ENCODE results near the gene CCPG1. TPM values are rescaled to one million over a fixed set of nuclear protein-coding genes. Genes with fewer than 3 reads are reported as not detected.
"Not testable (repeated sequence)": the region's sequence is repeated elsewhere in the genome, so short reads cannot be mapped to it uniquely, and the experiment has no call there.

The CCPG1 gene
- total RNA-seq, 1 experiment from 2014 or later = 27.5 TPM

DNA sequence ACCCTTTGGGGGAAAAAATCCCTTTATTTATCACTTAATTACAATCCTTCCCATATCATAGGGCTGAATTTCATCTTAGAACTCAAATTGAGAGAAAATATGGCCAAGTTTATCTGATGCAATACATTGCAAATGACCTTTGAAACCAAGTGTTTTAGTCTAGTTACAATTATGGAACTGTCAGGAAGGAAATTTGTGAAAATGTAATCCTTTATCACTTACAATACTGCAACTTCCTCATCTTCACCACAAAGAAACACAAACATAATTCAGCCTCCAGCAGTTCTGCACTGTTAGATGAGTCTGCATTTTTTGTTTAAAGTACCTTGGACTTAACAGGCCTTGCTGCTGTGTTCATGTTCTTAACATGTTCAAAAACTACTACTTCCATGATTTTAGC, 4.6 kb downstream of the CCPG1 start:
- peak overlapping the region; percentile 87 for H3K27ac ChIP-seq (ENCODE audit: low read depth, low read length, poor library complexity, severe bottlenecking)
- peak; percentile 49 for DNase-seq (ENCODE audit: low spot score)
- H3K36me3 ChIP-seq (ENCODE audit: insufficient read depth, low read length, poor library complexity, severe bottlenecking) = no peaks in the 10 kb centered on the region
- ChIA-PET POLR2A (ENCODE audit: low non-redundant PET) (no interaction called here), CTCF (no interaction called here)
- no TSS peak for BruUV-seq (replicated peaks)
- H3K4me3 ChIP-seq (ENCODE audit: low read depth, low read length, poor library complexity, severe bottlenecking) = no peak overlapping the region
- H3K9me3 ChIP-seq (ENCODE audit: low read depth, low read length, poor library complexity, severe bottlenecking) = no peaks in the 10 kb centered on the region
- TF ChIP-seq CTCF (conservative IDR thresholded peaks at IDR 0.05; ENCODE audit: low read depth, low read length) (no peak), EZH2 (IDR thresholded peaks at IDR 0.05; ENCODE audit: borderline replicate concordance, low read depth, low read length, poor library complexity, severe bottlenecking) (no peak)
- H3K27me3 ChIP-seq (replicated peaks; ENCODE audit: insufficient read depth, low read depth, low read length, poor library complexity) = no peaks in the 10 kb centered on the region
- intact Hi-C loops (cut with micrococcal nuclease; ENCODE audit: unreplicated experiment) = no loop called here
- peaks cover 34% of the 10 kb centered on the region for H3K4me1 ChIP-seq (ENCODE audit: insufficient read depth, low read length, poor library complexity, severe bottlenecking)

- BruUV-seq (replicated peaks) = no TSS peak
- Histone ChIP-seq H3K36me3 (ENCODE audit: insufficient read depth, low read length, poor library complexity, severe bottlenecking) (no peaks in the 10 kb centered on the region), H3K4me3 (ENCODE audit: low read depth, low read length, poor library complexity, severe bottlenecking) (no peak overlapping the region), H3K27ac (ENCODE audit: low read depth, low read length, poor library complexity, severe bottlenecking) (peak overlapping the region; percentile 87), H3K4me1 (ENCODE audit: insufficient read depth, low read length, poor library complexity, severe bottlenecking) (peaks cover 34% of the 10 kb centered on the region), H3K9me3 (ENCODE audit: low read depth, low read length, poor library complexity, severe bottlenecking) (no peaks in the 10 kb centered on the region), H3K27me3 (replicated peaks; ENCODE audit: insufficient read depth, low read depth, low read length, poor library complexity) (no peaks in the 10 kb centered on the region)
- ChIA-PET CTCF (interaction anchor here (0.7 kb wide), 1 partner anchor 9 kb away, joined by 3 read pairs; no protein-coding TSS in a partner anchor), POLR2A (ENCODE audit: low non-redundant PET) (no interaction called here)
- no peak for TF ChIP-seq CTCF (conservative IDR thresholded peaks at IDR 0.05; ENCODE audit: low read depth, low read length)
- TF ChIP-seq EZH2 (IDR thresholded peaks at IDR 0.05; ENCODE audit: borderline replicate concordance, low read depth, low read length, poor library complexity, severe bottlenecking) = no peak
- DNase-seq (ENCODE audit: low spot score) = no peak
- intact Hi-C loops (cut with micrococcal nuclease; ENCODE audit: unreplicated experiment) = no loop called here
These were observed 5.5 kb downstream of the CCPG1 start for GRCh38 chr15:55402707-55403106.

DNA sequence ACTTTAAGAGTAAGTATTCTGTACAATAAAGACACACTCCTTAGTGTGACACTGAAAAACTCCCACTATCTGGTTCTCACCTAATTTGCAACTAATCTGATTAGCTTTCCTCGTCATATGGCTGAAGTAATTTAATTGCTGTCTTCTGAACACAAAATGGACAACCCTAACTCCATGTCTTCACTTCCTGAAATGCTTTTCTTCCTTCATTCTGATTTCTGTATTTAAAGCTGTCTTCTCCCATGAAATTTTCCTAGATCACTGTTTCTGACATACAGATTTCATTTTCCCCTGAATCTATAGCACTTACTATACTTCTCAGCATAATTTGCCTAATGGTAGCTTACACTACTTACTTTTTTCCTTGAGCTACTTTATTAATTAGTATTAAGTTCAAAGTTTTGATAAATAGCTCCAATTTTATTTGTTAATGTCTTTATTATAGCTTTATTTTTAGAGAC, 6.3 kb downstream of the CCPG1 start:
- H3K27me3 ChIP-seq (replicated peaks; ENCODE audit: insufficient read depth, low read depth, low read length, poor library complexity) = no peaks in the 10 kb centered on the region
- H3K4me1 ChIP-seq (ENCODE audit: insufficient read depth, low read length, poor library complexity, severe bottlenecking) = peaks cover 34% of the 10 kb centered on the region
- CTCF ChIA-PET = no interaction called here
- POLR2A ChIA-PET (ENCODE audit: low non-redundant PET) = no interaction called here
- no peak for DNase-seq (ENCODE audit: low spot score)
- no peaks in the 10 kb centered on the region for H3K36me3 ChIP-seq (ENCODE audit: insufficient read depth, low read length, poor library complexity, severe bottlenecking)
- peak overlapping the region; percentile 87 for H3K27ac ChIP-seq (ENCODE audit: low read depth, low read length, poor library complexity, severe bottlenecking)
- no peaks in the 10 kb centered on the region for H3K9me3 ChIP-seq (ENCODE audit: low read depth, low read length, poor library complexity, severe bottlenecking)
- no peak overlapping the region for H3K4me3 ChIP-seq (ENCODE audit: low read depth, low read length, poor library complexity, severe bottlenecking)
- TF ChIP-seq CTCF (conservative IDR thresholded peaks at IDR 0.05; ENCODE audit: low read depth, low read length) (no peak), EZH2 (IDR thresholded peaks at IDR 0.05; ENCODE audit: borderline replicate concordance, low read depth, low read length, poor library complexity, severe bottlenecking) (no peak)
- intact Hi-C loops (cut with micrococcal nuclease; ENCODE audit: unreplicated experiment) = no loop called here
- BruUV-seq (replicated peaks) = no TSS peak

DNA sequence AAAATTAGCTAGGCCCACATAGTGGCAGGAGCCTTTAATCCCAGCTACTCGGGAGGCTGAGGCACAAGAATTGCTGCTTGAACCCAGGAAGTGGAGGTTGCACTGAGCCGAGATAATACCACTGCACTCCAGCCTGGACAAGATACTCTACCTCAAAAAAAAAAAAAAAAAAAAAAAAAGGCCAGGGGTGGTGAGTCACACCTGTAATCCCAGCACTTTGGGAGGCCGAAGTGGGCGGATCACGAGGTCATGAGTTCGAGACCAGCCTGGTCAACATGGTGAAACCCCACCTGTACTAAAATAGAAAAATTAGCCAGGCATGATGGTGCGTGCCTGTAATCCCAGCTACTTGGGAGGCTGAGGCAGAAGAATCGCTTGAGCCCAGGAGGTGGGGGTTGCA, 8.1 kb downstream of the CCPG1 start:
- H3K27ac ChIP-seq (ENCODE audit: low read depth, low read length, poor library complexity, severe bottlenecking); DNase-seq (ENCODE audit: low spot score); H3K36me3 ChIP-seq (ENCODE audit: insufficient read depth, low read length, poor library complexity, severe bottlenecking); H3K9me3 ChIP-seq (ENCODE audit: low read depth, low read length, poor library complexity, severe bottlenecking); POLR2A ChIA-PET (ENCODE audit: low non-redundant PET); BruUV-seq (replicated peaks); CTCF ChIA-PET; H3K27me3 ChIP-seq (replicated peaks; ENCODE audit: insufficient read depth, low read depth, low read length, poor library complexity); H3K4me3 ChIP-seq (ENCODE audit: low read depth, low read length, poor library complexity, severe bottlenecking); intact Hi-C loops (cut with micrococcal nuclease; ENCODE audit: unreplicated experiment): not testable (repeated sequence)
- H3K4me1 ChIP-seq (ENCODE audit: insufficient read depth, low read length, poor library complexity, severe bottlenecking) = peaks cover 34% of the 10 kb centered on the region
